ENCODE measurements around the gene ACP1.

ACP1 gene

GRCh38 chr2:264493-265468 is at the start of gene ACP1:
ACP1 (plus strand) TSS chr2:264947; CDS start chr2:264965, 18 bp downstream.
- DNase-seq, result peak; percentile 94

- DNase-seq, result no peak
These were observed 48.7 kb upstream of the ACP1 start for GRCh38 chr2:216068-216467.

- no peak for DNase-seq
These were observed 41.3 kb upstream of the ACP1 start for GRCh38 chr2:223451-223850.

- DNase-seq, result no peak
These were observed 40.6 kb upstream of the ACP1 start for GRCh38 chr2:223971-224760.

- no peak for DNase-seq
These were observed 36.6 kb upstream of the ACP1 start for GRCh38 chr2:228115-228514.

- DNase-seq, result no peak
These were observed 36.0 kb upstream of the ACP1 start for GRCh38 chr2:228518-229278.

GRCh38 chr2:231521-232185 is 33.1 kb upstream of the ACP1 start:
- DNase-seq, result no peak

GRCh38 chr2:233030-233429 is 31.7 kb upstream of the ACP1 start:
- no peak for DNase-seq

- DNase-seq, result no peak
These were observed 30.3 kb upstream of the ACP1 start for GRCh38 chr2:234421-234820.

GRCh38 chr2:236993-237539 is 27.7 kb upstream of the ACP1 start:
- no peak for DNase-seq

- DNase-seq, result no peak
These were observed 26.9 kb upstream of the ACP1 start for GRCh38 chr2:237878-238277.

GRCh38 chr2:238431-238830 is 26.3 kb upstream of the ACP1 start:
- no peak for DNase-seq

- DNase-seq, result no peak
These were observed 25.9 kb upstream of the ACP1 start for GRCh38 chr2:238869-239268.

- DNase-seq, result no peak
These were observed 20.2 kb upstream of the ACP1 start for GRCh38 chr2:244547-244946.

- no peak for DNase-seq
These were observed 18.1 kb upstream of the ACP1 start for GRCh38 chr2:246489-247144.

- no peak for DNase-seq
These were observed 16.0 kb upstream of the ACP1 start for GRCh38 chr2:248724-249123.

- DNase-seq, result no peak
These were observed 15.2 kb upstream of the ACP1 start for GRCh38 chr2:249538-250042.

GRCh38 chr2:252001-252602 is 12.6 kb upstream of the ACP1 start:
- no peak for DNase-seq

- DNase-seq, result no peak
These were observed 11.5 kb upstream of the ACP1 start for GRCh38 chr2:253202-253638.

- DNase-seq, result no peak
These were observed 10.5 kb upstream of the ACP1 start for GRCh38 chr2:254241-254640.

- DNase-seq, result no peak
These were observed 9.6 kb upstream of the ACP1 start for GRCh38 chr2:255195-255594.
